Motor neuron (in vitro differentiated cells): ENCODE measurements around the gene CTPS2. TPM values are rescaled to one million over a fixed set of nuclear protein-coding genes. Genes with fewer than 3 reads are reported as not detected.
"Not testable (repeated sequence)": the region's sequence is repeated elsewhere in the genome, so short reads cannot be mapped to it uniquely, and the experiment has no call there.

Experiments
- ATAC-seq, 8 experiments: fragments of 200-7000 bp; cut with Tn5 transposase; replicated peaks in 6 of 8; 2 replicates each; pipeline ENCODE4 v1.8.0; 2021; ENCODE audit warnings: mild to moderate bottlenecking in 8 of 8, moderate library complexity in 8 of 8
- H3K27ac ChIP-seq, 2 donors: fragments of 250-450 bp; sonication (Bioruptor Pico); 2 replicates each; pipeline ENCODE4 v1.9.0; 2021; ENCODE audit warnings: antibody characterized with exemption in 2 of 2, mild to moderate bottlenecking in 2 of 2, moderate library complexity in 1 of 2
- H3K4me1 ChIP-seq, 2 donors: fragments of 250-450 bp; sonication (Bioruptor Pico); replicated peaks in 1 of 2; 2 replicates each; pipeline ENCODE4 v1.6.1; 2021; ENCODE audit warnings: antibody characterized with exemption in 2 of 2, mild to moderate bottlenecking in 2 of 2, moderate library complexity in 1 of 2
- H3K4me3 ChIP-seq, 5 donors: fragments of 250-450 bp; sonication (Bioruptor Pico); 2 replicates each; pipeline ENCODE4 v1.9.0; 2021; ENCODE audit warnings: antibody characterized with exemption in 5 of 5, mild to moderate bottlenecking in 5 of 5, moderate library complexity in 4 of 5
- WGBS, 10 experiments: fragments of 450-650 bp; shearing (Covaris generic); methylation state at CpG; one replicate each; pipeline ENCODE4 v1.0.0; 2022; 5-methylcytosine and 5-hydroxymethylcytosine counted together
- in situ Hi-C, 9 experiments: fragments of 400-800 bp; cut with MboI; loops; one replicate each; pipeline ENCODE4 v1.15.0; 2021; ENCODE audit warnings: low sequenced_read_pairs in 9 of 9, low pct_unique_long_range_greater_than_20kb in 2 of 9; ENCODE audit not compliant: unreplicated experiment in 9 of 9
- total RNA-seq, 8 experiments: library from RNA; unstranded; fragments of 300-600 nt; gene quantifications; 2 replicates each; pipeline versions ENCODE4 v1.2.3 to v1.2.4, GENCODE V29; 2022

Gene CTPS2
- total RNA-seq, 8 experiments from 2014 or later: 5.2 to 40.6 (median 20.9) TPM

- WGBS, 10 experiments: 18 to 100% (median 47%) methylated on average over 1 to 5 of the region's 6 CpGs; no CpG with 5 or more reads in 2 of the 10 experiments
- H3K4me1 ChIP-seq: no peaks in the 10 kb centered on the region
- no peak for ATAC-seq
- H3K27ac ChIP-seq: no peak overlapping the region
- H3K4me3 ChIP-seq: no peak overlapping the region
- in situ Hi-C loops: no loop called here
Observed at GRCh38 chrX:16612257-16612897, 100.1 kb downstream of the CTPS2 start.

- 24 to 100% (median 94%) methylated on average over 2 to 3 of the region's 3 CpGs; no CpG with 5 or more reads in 6 of the 10 experiments for WGBS, 10 experiments
- H3K4me3 ChIP-seq, ATAC-seq, H3K4me1 ChIP-seq, in situ Hi-C loops, H3K27ac ChIP-seq: not testable (repeated sequence)
Observed at GRCh38 chrX:16610654-16611053, 101.8 kb downstream of the CTPS2 start.

GRCh38 chrX:16610121-16610621 is 102.3 kb downstream of the CTPS2 start:
- Histone ChIP-seq H3K4me3 (no peak overlapping the region), H3K4me1 (no peaks in the 10 kb centered on the region), H3K27ac (no peak overlapping the region)
- ATAC-seq: no peak
- WGBS, 10 experiments: 80 to 100% (median 100%) methylated on average over 1 of the region's 1 CpG; no CpG with 5 or more reads in 7 of the 10 experiments
- in situ Hi-C loops: no loop called here

DNA sequence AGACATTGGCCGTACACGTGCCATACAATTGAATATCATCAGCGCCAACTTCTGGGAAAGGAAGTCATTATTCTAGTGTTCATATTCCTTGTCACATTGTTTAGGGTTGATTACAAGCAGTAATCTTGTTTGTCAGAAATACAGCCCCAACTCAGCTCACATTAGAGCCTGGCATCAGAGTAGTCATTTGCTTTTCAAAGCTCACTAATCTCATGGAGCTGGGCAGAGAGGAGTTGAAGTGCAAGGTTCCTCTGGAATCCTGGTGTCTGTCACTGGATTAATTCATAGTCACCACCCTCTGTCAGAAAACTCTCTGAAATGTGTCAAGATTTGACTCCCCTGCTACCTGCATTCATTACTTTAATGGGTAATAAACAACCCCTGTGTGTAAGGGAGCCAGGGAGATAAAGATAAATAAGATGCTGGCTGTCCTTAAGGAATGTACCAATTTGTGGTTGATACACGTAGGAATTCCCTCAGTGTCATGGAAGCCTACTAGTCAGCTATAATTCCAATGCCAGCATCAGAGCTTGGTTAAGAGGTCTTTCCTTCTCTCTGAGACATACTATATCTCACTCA is 106.2 kb downstream of the CTPS2 start:
- no peaks in the 10 kb centered on the region for H3K4me1 ChIP-seq
- no peak for ATAC-seq
- WGBS, 10 experiments: 91 to 100% (median 98%) methylated on average over 1 to 4 of the region's 4 CpGs; no CpG with 5 or more reads in 6 of the 10 experiments
- H3K27ac ChIP-seq: no peak overlapping the region
- H3K4me3 ChIP-seq: no peak overlapping the region
- in situ Hi-C loops: no loop called here

DNA sequence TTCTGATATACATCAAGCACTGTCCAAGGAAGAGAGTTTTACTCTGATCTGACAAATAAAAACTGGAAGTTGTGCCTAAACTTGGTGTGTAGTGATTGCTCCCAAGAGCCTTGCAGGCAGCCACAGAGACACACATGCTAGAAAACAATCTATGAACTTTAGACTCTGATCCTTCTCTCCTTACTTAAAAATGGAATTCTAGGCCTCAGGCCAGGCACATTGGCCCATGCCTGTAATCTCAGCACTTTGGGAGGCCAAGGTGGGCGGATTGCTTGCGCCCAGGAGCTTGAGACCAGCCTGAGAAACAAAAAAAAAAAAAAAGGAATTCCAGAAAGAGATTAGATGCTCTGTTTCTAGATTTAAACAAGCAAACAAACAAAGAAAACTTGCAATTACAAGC is 108.1 kb downstream of the CTPS2 start:
- no peak overlapping the region for H3K4me3 ChIP-seq
- no peak for ATAC-seq
- 60 to 100% (median 80%) methylated on average over 1 to 2 of the region's 2 CpGs; no CpG with 5 or more reads in 5 of the 10 experiments for WGBS, 10 experiments
- no peaks in the 10 kb centered on the region for H3K4me1 ChIP-seq
- in situ Hi-C loops: no loop called here
- no peak overlapping the region for H3K27ac ChIP-seq

GRCh38 chrX:16603822-16604221 is 108.6 kb downstream of the CTPS2 start:
- WGBS, 10 experiments: 70 to 100% (median 92%) methylated on average over 1 to 4 of the region's 4 CpGs; no CpG with 5 or more reads in 3 of the 10 experiments
- no peaks in the 10 kb centered on the region for H3K4me1 ChIP-seq
- in situ Hi-C loops: no loop called here
- ATAC-seq: no peak
- no peak overlapping the region for H3K27ac ChIP-seq
- H3K4me3 ChIP-seq: no peak overlapping the region

DNA sequence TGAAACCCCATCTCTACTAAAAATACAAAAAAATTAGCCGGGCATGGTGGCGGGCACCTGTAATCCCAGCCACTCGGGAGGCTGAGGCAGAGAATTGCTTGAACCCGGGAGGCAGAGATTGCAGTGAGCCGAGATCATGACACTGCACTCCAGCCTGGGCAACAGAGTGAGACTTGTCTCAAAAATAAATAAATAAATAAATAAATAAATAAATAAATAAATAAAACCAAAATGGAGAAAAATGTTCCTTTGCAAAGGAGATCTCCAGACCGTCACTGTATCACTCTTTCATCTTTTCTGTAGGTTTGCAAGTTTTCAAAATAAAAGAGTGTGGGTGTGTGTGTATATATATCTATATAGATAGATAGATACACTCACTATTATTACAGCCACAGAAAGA is 109.2 kb downstream of the CTPS2 start:
- H3K4me3 ChIP-seq, H3K27ac ChIP-seq, in situ Hi-C loops, H3K4me1 ChIP-seq, ATAC-seq: not testable (repeated sequence)
- WGBS, 10 experiments: 76 to 100% (median 100%) methylated on average over 1 to 5 of the region's 6 CpGs; no CpG with 5 or more reads in 5 of the 10 experiments

GRCh38 chrX:16601885-16602284 is 110.6 kb downstream of the CTPS2 start:
- Histone ChIP-seq H3K27ac (no peak overlapping the region), H3K4me3 (no peak overlapping the region), H3K4me1 (no peaks in the 10 kb centered on the region)
- in situ Hi-C loops: no loop called here
- WGBS, 10 experiments: 87% methylated on average over 4 of the region's 4 CpGs; no CpG with 5 or more reads in 9 of the 10 experiments
- ATAC-seq: no peak

GRCh38 chrX:16594490-16594889 is 118.0 kb downstream of the CTPS2 start:
- Histone ChIP-seq H3K4me3 (no peak overlapping the region), H3K27ac (no peak overlapping the region), H3K4me1 (no peaks in the 10 kb centered on the region)
- WGBS, 10 experiments: 90 to 100% (median 100%) methylated on average over 1 to 3 of the region's 3 CpGs; no CpG with 5 or more reads in 3 of the 10 experiments
- ATAC-seq: no peak
- in situ Hi-C loops: no loop called here

GRCh38 chrX:16593801-16594200 is 118.7 kb downstream of the CTPS2 start:
- H3K27ac ChIP-seq: no peak overlapping the region
- no peaks in the 10 kb centered on the region for H3K4me1 ChIP-seq
- H3K4me3 ChIP-seq: no peak overlapping the region
- in situ Hi-C loops: no loop called here
- ATAC-seq: no peak
- 40 to 100% (median 90%) methylated on average over 1 to 3 of the region's 4 CpGs; no CpG with 5 or more reads in 7 of the 10 experiments for WGBS, 10 experiments

GRCh38 chrX:16592194-16592770 is 120.2 kb downstream of the CTPS2 start:
- Histone ChIP-seq H3K27ac (no peak overlapping the region), H3K4me3 (no peak overlapping the region), H3K4me1 (no peaks in the 10 kb centered on the region)
- no peak for ATAC-seq
- 38 to 100% (median 90%) methylated on average over 1 to 6 of the region's 7 CpGs; no CpG with 5 or more reads in 6 of the 10 experiments for WGBS, 10 experiments
- in situ Hi-C loops: no loop called here

DNA sequence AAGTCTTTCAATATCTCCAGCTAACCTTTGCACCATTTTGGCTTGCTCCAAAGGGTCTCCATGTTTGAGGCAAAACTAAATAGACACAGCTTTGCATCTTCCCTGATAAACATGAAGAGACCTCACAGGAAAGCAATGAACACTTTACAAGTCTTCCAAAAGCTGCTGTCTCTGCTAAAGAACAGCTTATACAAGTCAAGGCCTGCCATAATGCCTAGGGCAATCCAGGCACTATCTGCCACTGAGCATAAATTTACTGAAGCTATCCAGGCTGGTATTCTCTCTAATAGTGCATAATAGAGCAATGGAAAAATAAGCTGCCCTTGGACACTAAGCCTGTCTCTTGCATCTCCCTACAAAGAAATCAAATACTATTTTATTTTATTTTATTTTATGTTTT is 122.6 kb downstream of the CTPS2 start:
- no peak overlapping the region for H3K27ac ChIP-seq
- in situ Hi-C loops: no loop called here
- ATAC-seq: no peak
- peaks cover 0 to 4% of the 10 kb centered on the region in 2 donors for H3K4me1 ChIP-seq
- no peak overlapping the region for H3K4me3 ChIP-seq

- no peak overlapping the region for H3K4me3 ChIP-seq
- WGBS, 10 experiments: 27 to 94% (median 92%) methylated on average over 2 of the region's 2 CpGs; no CpG with 5 or more reads in 7 of the 10 experiments
- in situ Hi-C loops: no loop called here
- H3K4me1 ChIP-seq: peaks cover 0 to 4% of the 10 kb centered on the region in 2 donors
- peak in 3 of 8 experiments; percentile 51 to 64 (median 57) for ATAC-seq
- H3K27ac ChIP-seq: no peak overlapping the region
Observed at GRCh38 chrX:16589211-16589610, 123.3 kb downstream of the CTPS2 start.
